Loucy (cell line): Measurements from ENCODE around the gene TXNL1.

ENCODE experiments used
- CTCF ChIP-seq: fragments of 200-600 bp; sonication (generic); conservative IDR thresholded peaks from 2 replicates; pipeline ENCODE4 v1.5.1; 2014; ENCODE audit warnings: mild to moderate bottlenecking, antibody characterized with exemption, low read length
- EZH2phosphoT487 ChIP-seq: fragments of 200-600 bp; IDR thresholded peaks from 2 replicates; pipeline ENCODE4 v1.6.1; 2018; ENCODE audit warnings: antibody characterized with exemption, mild to moderate bottlenecking, moderate library complexity, borderline replicate concordance

DNA sequence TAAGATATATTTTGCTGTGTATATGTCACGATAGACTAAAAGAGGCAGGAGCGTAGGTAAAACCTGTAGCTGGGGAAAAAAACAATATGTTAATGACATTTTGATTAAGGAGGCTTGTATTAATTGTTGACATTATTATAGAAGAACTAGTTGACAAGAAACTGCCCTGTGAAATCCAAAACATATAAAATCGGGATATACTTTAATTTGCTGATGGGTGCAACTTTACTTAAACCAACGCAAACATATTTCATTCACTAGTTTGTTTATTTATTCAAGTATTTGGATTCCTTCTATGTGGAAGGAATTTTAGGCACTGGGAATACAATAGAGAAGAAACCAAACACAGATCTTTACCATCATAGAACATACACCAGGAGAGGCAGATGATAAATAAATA, 20.7 kb upstream of the TXNL1 start:
- TF ChIP-seq CTCF = no peak
- no peak for TF ChIP-seq EZH2phosphoT487
